Naive thymus-derived CD4-positive, alpha-beta T cell (primary cell): ENCODE measurements around the gene UGT1A8. TPM values are rescaled to one million over a fixed set of nuclear protein-coding genes. Genes with fewer than 3 reads are reported as not detected.

Experiments
- ATAC-seq: fragments of 150-1000 bp; cut with Tn5 transposase; 2 replicates; pipeline ENCODE4 v1.10.0; 2021; ENCODE audit warnings: mild to moderate bottlenecking, moderate library complexity
- CTCF ChIA-PET: fragments of 350-600 bp; sonication (Branson Sonifier 250); formaldehyde crosslinking; loops from one replicate; lab custom pipeline; 2021; ENCODE audit warnings: antibody characterized with exemption; lab: Charles Lee
- POLR2A ChIA-PET: fragments of 350-600 bp; sonication (Branson Sonifier 250); formaldehyde crosslinking; loops from one replicate; lab custom pipeline; 2021; ENCODE audit warnings: antibody characterized with exemption, inconsistent platforms; lab: Charles Lee
- DNase-seq, 9 donors: peaks; one replicate each; pipeline versions ENCODE4 v3.0.0 to v3.0.0-alpha.2; 2020 to 2022; ENCODE audit warnings: mixed read lengths in 1 of 9
- H3K27ac ChIP-seq: one replicate; pipeline ENCODE4 v1.7.0; 2013; ENCODE audit warnings: mild to moderate bottlenecking, low read depth, low read length, moderate library complexity
- H3K27me3 ChIP-seq, 2 donors: one replicate each; pipeline ENCODE4 v1.7.0; 2013; ENCODE audit warnings: low read length in 2 of 2, mild to moderate bottlenecking in 2 of 2, moderate library complexity in 2 of 2; ENCODE audit not compliant: control insufficient read depth in 2 of 2, insufficient read depth in 2 of 2
- H3K36me3 ChIP-seq, 3 experiments: 1 replicate in 2 of 3; 2 replicates in 1 of 3; pipeline ENCODE4 v1.7.0; 2013; ENCODE audit warnings: low read length in 3 of 3, mild to moderate bottlenecking in 3 of 3, moderate library complexity in 1 of 3; ENCODE audit not compliant: insufficient read depth in 3 of 3, control insufficient read depth in 2 of 3
- H3K4me1 ChIP-seq, 2 donors: one replicate each; pipeline ENCODE4 v1.7.0; 2013; ENCODE audit warnings: low read length in 2 of 2, mild to moderate bottlenecking in 2 of 2, moderate library complexity in 1 of 2; ENCODE audit not compliant: control insufficient read depth in 2 of 2, insufficient read depth in 2 of 2
- H3K4me3 ChIP-seq: 2 replicates; pipeline ENCODE4 v1.7.0; 2013; ENCODE audit warnings: mild to moderate bottlenecking, low read length
- H3K9me3 ChIP-seq, 3 experiments: 1 replicate in 2 of 3; 2 replicates in 1 of 3; pipeline ENCODE4 v1.7.0; 2013; ENCODE audit warnings: low read length in 3 of 3; ENCODE audit not compliant: control insufficient read depth in 2 of 3
- H3K27ac Mint-ChIP-seq, 9 donors: one replicate each; pipeline ENCODE4 v1.8.0; 2020 to 2022; ENCODE audit warnings: mixed read lengths in 9 of 9, mild to moderate bottlenecking in 8 of 9, moderate library complexity in 5 of 9, inconsistent platforms in 2 of 9
- H3K27me3 Mint-ChIP-seq, 5 donors: one replicate each; pipeline ENCODE4 v1.8.0; 2021 to 2022; ENCODE audit warnings: mixed read lengths in 5 of 5, mild to moderate bottlenecking in 1 of 5
- H3K36me3 Mint-ChIP-seq, 5 donors: one replicate each; pipeline ENCODE4 v1.8.0; 2020 to 2022; ENCODE audit warnings: mixed read lengths in 5 of 5, mild to moderate bottlenecking in 3 of 5, inconsistent platforms in 1 of 5
- H3K4me1 Mint-ChIP-seq, 7 donors: one replicate each; pipeline ENCODE4 v1.8.0; 2020 to 2022; ENCODE audit warnings: mixed read lengths in 7 of 7, mild to moderate bottlenecking in 3 of 7, inconsistent platforms in 1 of 7
- H3K4me3 Mint-ChIP-seq, 10 donors: one replicate each; pipeline ENCODE4 v1.8.0; 2020 to 2022; ENCODE audit warnings: mild to moderate bottlenecking in 10 of 10, mixed read lengths in 10 of 10, moderate library complexity in 6 of 10, inconsistent platforms in 2 of 10
- H3K9me3 Mint-ChIP-seq, 11 donors: one replicate each; pipeline ENCODE4 v1.8.0; 2020 to 2022; ENCODE audit warnings: mixed read lengths in 11 of 11, mild to moderate bottlenecking in 4 of 11, inconsistent platforms in 1 of 11, moderate library complexity in 1 of 11
- intact Hi-C, 2 donors: fragments of 100-400 bp; cut with micrococcal nuclease; formaldehyde crosslinking; loops; one replicate each; pipeline ENCODE4 v1.15.1; 2023
- polyA plus RNA-seq, 2 donors: library from polyadenylated mRNA; unstranded; fragments of 300-500 nt; fragmentation: Illumina TruSeq; gene quantifications; one replicate each; pipeline ENCODE4 v1.2.3, GENCODE V29; 2021
- total RNA-seq, 6 experiments: library from RNA in 5 of 6; stranded (reverse) in 5 of 6; gene quantifications; 1 replicate in 5 of 6; 2 replicates in 1 of 6; pipeline ENCODE4 v1.2.3 and lab custom pipeline; 2021 to 2026

The UGT1A8 gene
- total and polyA plus RNA-seq, 7 experiments from 2014 or later: not detected

- CTCF ChIA-PET: no interaction called here
- H3K36me3 Mint-ChIP-seq: peaks cover 0 to 6% (median 0%) of the 10 kb centered on the region in 5 donors
These were observed 156.4 kb downstream of the UGT1A8 start for GRCh38 chr2:233773854-233774253.

DNA sequence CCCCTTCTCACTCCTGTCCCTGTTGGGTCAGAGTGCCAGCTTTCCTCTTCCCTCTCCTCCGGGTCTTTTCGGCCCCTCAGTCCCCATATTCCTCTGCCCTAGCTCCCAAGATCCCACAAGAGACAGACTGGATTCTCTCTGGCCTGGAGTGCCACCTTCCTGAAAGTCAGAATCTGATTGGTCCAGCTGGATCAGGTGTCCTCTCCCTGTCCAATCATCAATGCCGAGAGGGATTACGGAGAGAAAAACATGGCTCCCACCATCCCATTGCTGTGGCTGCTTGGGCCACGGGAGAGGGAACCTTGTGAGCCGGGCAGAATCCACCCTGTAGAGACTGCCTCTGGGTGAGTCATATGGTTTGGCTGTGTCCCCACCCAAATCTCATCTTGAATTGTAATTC lies 158.0 kb downstream of the UGT1A8 start:
- intact Hi-C loops: no loop called here
- POLR2A ChIA-PET: no interaction called here
- Mint-ChIP-seq H3K27ac (no peak overlapping the region), H3K27me3 (peaks cover 6 to 40% (median 19%) of the 10 kb centered on the region in 5 donors), H3K4me3 (no peak overlapping the region), H3K36me3 (peaks cover 0 to 6% (median 0%) of the 10 kb centered on the region in 5 donors), H3K4me1 (no peaks in the 10 kb centered on the region), H3K9me3 (peaks cover 0 to 24% (median 12%) of the 10 kb centered on the region in 11 donors)
- Histone ChIP-seq H3K36me3 (no peaks in the 10 kb centered on the region), H3K27ac (no peak overlapping the region), H3K27me3 (no peaks in the 10 kb centered on the region), H3K4me1 (no peaks in the 10 kb centered on the region), H3K9me3 (no peaks in the 10 kb centered on the region), H3K4me3 (no peak overlapping the region)
- ATAC-seq: no peak
- CTCF ChIA-PET: no interaction called here
- no peak for DNase-seq

More at GRCh38 chr2:233773854-233774253, 156.4 kb downstream of the UGT1A8 start:
- ATAC-seq: no peak
- DNase-seq: no peak
- Histone ChIP-seq H3K4me1 (no peaks in the 10 kb centered on the region), H3K36me3 (no peaks in the 10 kb centered on the region), H3K4me3 (no peak overlapping the region), H3K9me3 (no peaks in the 10 kb centered on the region), H3K27me3 (no peaks in the 10 kb centered on the region), H3K27ac (no peak overlapping the region)
- Mint-ChIP-seq H3K27ac (no peak overlapping the region), H3K4me3 (no peak overlapping the region), H3K27me3 (peaks cover 6 to 33% (median 18%) of the 10 kb centered on the region in 5 donors), H3K4me1 (no peaks in the 10 kb centered on the region), H3K9me3 (peaks cover 0 to 24% (median 12%) of the 10 kb centered on the region in 11 donors)
- intact Hi-C loops: no loop called here
- POLR2A ChIA-PET: no interaction called here

DNA sequence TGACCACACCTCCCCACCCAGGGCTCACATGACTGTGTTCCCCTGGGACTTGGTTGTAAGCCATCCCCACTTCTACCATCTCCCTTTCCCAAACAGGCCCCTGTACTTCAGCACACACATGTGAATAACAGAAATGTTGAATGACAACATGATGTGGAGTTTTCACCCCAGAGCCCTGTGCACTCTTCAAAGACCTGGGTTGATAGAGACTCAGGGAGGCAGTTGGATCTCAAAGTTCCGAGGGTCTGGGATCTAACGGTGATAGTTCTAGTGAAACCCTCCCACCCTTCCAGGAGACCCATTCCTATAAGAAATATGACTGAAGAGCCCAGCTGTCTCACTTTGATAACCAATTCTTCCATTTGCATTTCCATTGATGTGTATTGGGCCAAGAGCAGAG lies 160.6 kb downstream of the UGT1A8 start, which contains the start of gene MROH2A:
TSS of gene MROH2A (plus strand) at position 301 of the 400 bp plus-strand sequence. CDS start 1,029 bp downstream, outside the sequence.
- no peak within 1 kb of the TSS for H3K27ac Mint-ChIP-seq
- Histone ChIP-seq H3K4me1 (no peaks in the 10 kb centered on the region), H3K27ac (no peak within 1 kb of the TSS), H3K36me3 (no peaks in the 10 kb centered on the region), H3K4me3 (no peak within 1 kb of the TSS), H3K27me3 (no peaks in the 10 kb centered on the region), H3K9me3 (no peaks in the 10 kb centered on the region)
- intact Hi-C loops: no loop called here
- H3K9me3 Mint-ChIP-seq: peaks cover 0 to 29% (median 13%) of the 10 kb centered on the region in 11 donors
- peaks cover 0 to 6% (median 0%) of the 10 kb centered on the region in 5 donors for H3K36me3 Mint-ChIP-seq
- no peak for DNase-seq
- no peak for ATAC-seq
- CTCF ChIA-PET: no interaction called here
- H3K4me3 Mint-ChIP-seq: no peak within 1 kb of the TSS
- peaks cover 12 to 46% (median 33%) of the 10 kb centered on the region in 5 donors for H3K27me3 Mint-ChIP-seq
- no peaks in the 10 kb centered on the region for H3K4me1 Mint-ChIP-seq
- POLR2A ChIA-PET: no interaction called here

- H3K27me3 Mint-ChIP-seq: peaks cover 12 to 55% (median 36%) of the 10 kb centered on the region in 5 donors
- peaks cover 0 to 29% (median 13%) of the 10 kb centered on the region in 11 donors for H3K9me3 Mint-ChIP-seq
- ChIA-PET POLR2A (no interaction called here), CTCF (no interaction called here)
- DNase-seq (no peak), ATAC-seq (no peak)
- H3K36me3 Mint-ChIP-seq: peaks cover 0 to 6% (median 0%) of the 10 kb centered on the region in 5 donors
- no peaks in the 10 kb centered on the region for H3K4me1 Mint-ChIP-seq
- no peaks in the 10 kb centered on the region for H3K27me3 ChIP-seq
- H3K4me3 ChIP-seq: no peak overlapping the region
- no peak overlapping the region for H3K27ac ChIP-seq
- no peak overlapping the region for H3K27ac Mint-ChIP-seq
- no peak overlapping the region for H3K4me3 Mint-ChIP-seq
- intact Hi-C loops: no loop called here
- no peaks in the 10 kb centered on the region for H3K36me3 ChIP-seq
- no peaks in the 10 kb centered on the region for H3K9me3 ChIP-seq
- no peaks in the 10 kb centered on the region for H3K4me1 ChIP-seq
These were observed 162.3 kb downstream of the UGT1A8 start for GRCh38 chr2:233779722-233780121.

- H3K27ac Mint-ChIP-seq: no peak overlapping the region
- ChIA-PET CTCF (no interaction called here), POLR2A (no interaction called here)
- intact Hi-C loops: no loop called here
- H3K4me1 Mint-ChIP-seq: no peaks in the 10 kb centered on the region
- Histone ChIP-seq H3K27me3 (no peaks in the 10 kb centered on the region), H3K4me1 (no peaks in the 10 kb centered on the region), H3K27ac (no peak overlapping the region), H3K36me3 (no peaks in the 10 kb centered on the region), H3K9me3 (no peaks in the 10 kb centered on the region), H3K4me3 (no peak overlapping the region)
- H3K27me3 Mint-ChIP-seq: peaks cover 12 to 55% (median 39%) of the 10 kb centered on the region in 5 donors
- H3K9me3 Mint-ChIP-seq: peaks cover 0 to 24% (median 10%) of the 10 kb centered on the region in 11 donors
- H3K36me3 Mint-ChIP-seq: peaks cover 0 to 3% (median 0%) of the 10 kb centered on the region in 5 donors
- H3K4me3 Mint-ChIP-seq: no peak overlapping the region
- DNase-seq (no peak), ATAC-seq (no peak)
These were observed 163.3 kb downstream of the UGT1A8 start for GRCh38 chr2:233780771-233781170.

- Histone ChIP-seq H3K9me3 (no peaks in the 10 kb centered on the region), H3K4me3 (no peak overlapping the region), H3K36me3 (no peaks in the 10 kb centered on the region), H3K4me1 (no peaks in the 10 kb centered on the region), H3K27ac (no peak overlapping the region), H3K27me3 (no peaks in the 10 kb centered on the region)
- no peak overlapping the region for H3K4me3 Mint-ChIP-seq
- H3K36me3 Mint-ChIP-seq: no peaks in the 10 kb centered on the region
- peaks cover 0 to 14% (median 5%) of the 10 kb centered on the region in 5 donors for H3K27me3 Mint-ChIP-seq
- ChIA-PET POLR2A (no interaction called here), CTCF (no interaction called here)
- ATAC-seq (no peak), DNase-seq (no peak)
- H3K4me1 Mint-ChIP-seq: no peaks in the 10 kb centered on the region
- intact Hi-C loops: no loop called here
- H3K9me3 Mint-ChIP-seq: peaks cover 0 to 9% (median 4%) of the 10 kb centered on the region in 11 donors
- H3K27ac Mint-ChIP-seq: no peak overlapping the region
These were observed 172.1 kb downstream of the UGT1A8 start for GRCh38 chr2:233789554-233789953.
